GM20431 (cell line): ENCODE results near the gene TMSB4Y.

ENCODE experiments used
- in situ Hi-C: fragments of 300-500 bp; cut with MseI, MboI; formaldehyde crosslinking; loops from one replicate; pipeline ENCODE4 v1.15.0; 2020; ENCODE audit warnings: low sequenced_read_pairs; ENCODE audit not compliant: unreplicated experiment

Gene TMSB4Y

DNA sequence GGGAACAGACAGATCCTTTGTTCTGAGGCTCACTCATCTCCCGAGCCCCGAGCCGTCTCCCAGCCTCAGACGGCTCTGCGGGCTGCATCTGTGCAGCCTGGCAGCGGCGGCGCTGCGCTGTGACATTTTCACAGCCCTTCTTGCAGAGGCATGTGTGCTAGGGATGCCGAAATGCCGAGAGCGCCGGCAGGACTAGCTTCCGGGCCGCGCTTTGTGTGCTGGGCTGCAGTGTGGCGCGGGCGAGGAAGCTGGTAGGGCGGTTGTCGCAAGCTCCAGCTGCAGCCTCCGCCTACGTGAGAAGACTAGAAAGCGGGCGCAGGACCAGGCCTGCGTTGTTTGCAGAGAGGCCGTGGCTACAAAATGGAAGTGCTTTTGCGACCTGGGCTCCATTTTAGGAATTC is at the start of gene TMSB4Y:
Gene TMSB4Y, plus strand, starts transcription at position 332 of the 401 bp plus-strand sequence.
- in situ Hi-C loops = loop anchor here (25.0 kb wide), 1 partner anchor 241 kb away; no protein-coding TSS in a partner anchor

DNA sequence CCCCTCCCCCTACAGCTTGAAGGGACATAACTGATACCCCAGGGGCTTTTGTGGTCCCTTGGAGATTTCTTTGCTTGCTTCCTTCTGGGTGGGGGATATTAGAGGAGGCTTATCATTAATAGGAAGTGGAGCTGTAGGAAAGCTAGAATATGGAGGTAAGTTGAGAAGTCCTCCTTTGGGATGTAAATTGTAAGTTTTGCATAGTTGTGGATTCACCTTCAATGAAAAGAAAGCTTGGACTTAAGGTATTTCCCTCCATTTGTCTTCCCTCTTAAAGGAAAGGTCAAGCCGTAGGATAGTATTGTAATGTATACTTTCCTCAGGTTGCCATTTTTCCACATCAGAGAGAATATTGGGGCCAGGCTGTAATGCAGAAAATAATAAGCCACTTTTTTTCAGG is 39.5 kb upstream of the TMSB4Y start:
- in situ Hi-C loops = no loop called here

DNA sequence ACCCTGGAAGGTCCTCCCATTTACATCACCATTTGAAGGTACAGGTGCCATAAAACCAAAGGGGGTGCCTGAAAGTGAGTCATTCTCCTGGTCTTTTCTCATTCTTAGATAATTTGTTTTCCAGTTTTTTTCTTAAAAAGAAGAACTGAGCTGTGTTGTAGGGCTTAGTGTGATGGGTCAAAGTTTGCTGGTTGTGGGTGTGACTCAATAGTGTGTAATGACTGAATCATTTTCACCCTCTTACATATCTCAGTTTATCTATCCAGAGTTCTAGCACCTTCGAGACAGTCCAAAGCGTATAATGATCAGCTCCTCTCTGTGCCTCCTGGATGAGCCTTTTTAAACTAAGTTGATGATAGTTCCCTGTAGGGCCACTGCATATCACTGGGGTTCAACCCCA is 32.6 kb upstream of the TMSB4Y start:
- in situ Hi-C loops = no loop called here

DNA sequence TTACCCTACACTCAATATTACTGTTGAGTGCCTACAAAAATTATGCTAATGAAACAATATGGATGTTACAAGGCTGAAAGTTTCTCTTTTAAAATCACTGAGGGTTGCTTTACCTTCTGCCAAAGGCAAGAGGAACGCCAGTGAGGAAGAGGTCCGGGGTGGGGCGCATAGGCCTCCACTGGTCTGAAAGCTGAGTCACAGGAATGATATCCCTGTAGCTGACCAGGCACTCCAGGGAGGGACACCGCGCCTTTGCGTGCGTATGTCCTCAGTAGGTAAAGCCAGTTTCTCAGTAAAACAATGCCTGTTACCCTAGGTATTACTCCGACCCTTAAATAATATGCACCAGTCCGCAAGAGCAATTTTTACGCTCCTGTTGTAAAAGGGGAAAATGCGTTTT is 1.4 kb upstream of the TMSB4Y start:
- in situ Hi-C loops = loop anchor here (25.0 kb wide), 1 partner anchor 240 kb away; no protein-coding TSS in a partner anchor

DNA sequence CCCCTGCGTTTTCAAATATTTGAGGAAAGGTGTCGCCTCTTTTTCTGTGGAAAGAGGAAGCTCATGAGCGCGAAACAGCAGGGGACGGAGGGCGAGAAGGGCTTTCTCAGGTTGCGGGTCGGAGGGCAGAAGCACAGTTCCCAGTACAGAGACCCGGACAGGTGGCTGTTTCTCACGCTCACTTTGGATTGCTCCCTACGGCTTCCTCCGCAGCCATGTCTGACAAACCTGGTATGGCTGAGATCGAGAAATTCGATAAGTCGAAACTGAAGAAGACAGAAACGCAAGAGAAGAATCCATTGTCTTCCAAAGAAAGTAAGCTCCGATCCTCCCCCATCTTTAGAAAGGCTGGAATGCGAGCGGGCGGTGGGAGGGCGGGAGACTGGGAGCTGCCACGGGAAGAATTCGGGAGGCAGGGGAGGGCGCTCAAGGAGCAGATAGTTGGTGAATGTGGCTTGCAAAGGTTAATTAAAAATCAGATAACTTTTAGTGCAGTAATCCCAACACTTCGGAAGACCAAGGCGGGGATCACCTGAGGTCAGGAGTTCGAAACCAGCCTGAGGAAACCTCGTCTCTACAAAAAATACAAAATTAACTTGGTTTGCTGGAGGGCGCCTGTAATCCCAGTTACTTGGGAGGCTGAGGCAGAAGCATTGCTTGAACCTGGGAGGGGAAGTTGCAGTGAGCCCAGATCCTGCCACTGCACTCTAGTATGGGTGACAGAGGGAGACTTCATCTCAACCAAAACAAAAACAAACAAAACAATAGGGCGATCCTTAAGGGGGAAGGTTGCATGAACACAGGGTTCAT is 627 bp downstream of the TMSB4Y start:
- in situ Hi-C loops = loop anchor here (25.0 kb wide), 1 partner anchor 242 kb away; no protein-coding TSS in a partner anchor

DNA sequence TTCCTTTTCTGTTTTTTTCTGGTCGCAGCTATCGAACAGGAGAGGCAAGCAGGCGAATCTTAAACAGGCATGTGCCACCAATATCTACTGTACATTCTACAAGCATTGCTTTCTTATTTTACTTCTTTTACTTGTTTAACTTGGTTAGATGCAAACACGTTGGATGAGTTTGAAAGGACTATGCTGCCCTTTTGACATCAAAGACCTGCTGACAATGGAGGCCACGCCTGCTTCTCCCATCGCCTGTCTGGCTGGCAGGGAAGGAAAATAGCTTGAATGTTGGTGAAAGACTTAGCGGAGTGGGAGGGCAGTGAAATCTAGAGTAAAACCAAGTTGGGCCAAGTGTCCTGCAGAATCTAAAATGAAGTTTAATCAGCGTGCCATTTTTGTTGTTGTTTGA is 1.5 kb downstream of the TMSB4Y start:
- in situ Hi-C loops = loop anchor here (25.0 kb wide), 1 partner anchor 243 kb away; no protein-coding TSS in a partner anchor

DNA sequence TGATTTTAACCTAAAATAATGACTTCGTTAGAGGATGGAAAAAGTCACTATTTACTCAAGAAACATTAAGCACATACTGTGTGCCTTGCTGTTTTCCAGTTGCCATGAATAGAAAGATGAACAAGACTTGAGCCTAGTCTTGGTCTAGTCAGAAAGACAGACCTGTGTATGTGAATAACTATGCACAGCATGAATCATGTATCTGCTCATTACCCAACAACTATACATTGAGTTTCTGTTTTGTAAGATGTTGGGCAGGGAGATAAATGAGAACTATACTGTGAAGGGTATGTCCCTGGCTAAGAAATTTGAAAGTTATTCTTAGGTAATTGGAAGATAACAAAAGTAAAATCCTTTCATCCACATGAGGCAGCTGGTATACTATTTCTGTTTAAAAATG is 4.3 kb downstream of the TMSB4Y start:
- in situ Hi-C loops = loop anchor here (25.0 kb wide), 1 partner anchor 246 kb away; no protein-coding TSS in a partner anchor

DNA sequence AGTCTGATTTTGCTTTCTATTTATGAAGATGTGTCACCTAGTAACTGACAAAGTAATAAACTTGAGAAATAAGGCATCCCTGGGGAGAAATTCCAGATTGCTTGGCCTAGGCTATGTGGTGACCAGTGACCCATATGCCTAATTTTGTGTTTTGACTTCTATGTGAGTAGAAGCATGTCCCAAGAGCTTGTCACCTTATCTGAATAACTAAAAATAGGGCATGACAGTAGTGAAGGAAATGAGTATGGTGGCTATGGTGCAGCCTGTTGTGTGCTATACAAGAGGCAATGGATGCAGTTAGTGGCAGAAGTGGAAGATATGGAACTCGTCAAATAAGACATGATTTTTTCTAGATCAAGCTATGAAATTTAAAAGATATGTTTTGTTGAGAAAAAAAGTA is 15.3 kb downstream of the TMSB4Y start:
- in situ Hi-C loops = loop anchor here (25.0 kb wide), 1 partner anchor 257 kb away; no protein-coding TSS in a partner anchor

DNA sequence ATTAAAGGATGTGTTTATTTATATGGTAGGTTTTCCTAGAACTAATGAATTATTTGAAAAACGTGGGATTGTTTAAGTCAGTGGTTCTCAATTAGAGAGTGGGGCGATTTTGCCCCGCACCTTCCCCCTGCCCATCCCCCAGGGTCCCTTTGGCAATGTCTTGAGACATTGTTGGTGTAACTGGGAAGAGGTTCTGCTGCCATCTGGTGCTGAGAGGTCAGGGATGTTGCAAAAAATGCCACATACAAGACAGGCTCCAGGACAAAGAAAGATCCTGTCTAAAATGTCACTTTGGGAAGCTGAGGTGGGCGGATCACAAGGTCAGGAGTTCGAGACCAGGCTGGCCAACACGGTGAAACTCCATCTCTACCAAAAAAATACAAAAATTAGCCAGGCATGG is 25.8 kb downstream of the TMSB4Y start:
- in situ Hi-C loops = no loop called here

DNA sequence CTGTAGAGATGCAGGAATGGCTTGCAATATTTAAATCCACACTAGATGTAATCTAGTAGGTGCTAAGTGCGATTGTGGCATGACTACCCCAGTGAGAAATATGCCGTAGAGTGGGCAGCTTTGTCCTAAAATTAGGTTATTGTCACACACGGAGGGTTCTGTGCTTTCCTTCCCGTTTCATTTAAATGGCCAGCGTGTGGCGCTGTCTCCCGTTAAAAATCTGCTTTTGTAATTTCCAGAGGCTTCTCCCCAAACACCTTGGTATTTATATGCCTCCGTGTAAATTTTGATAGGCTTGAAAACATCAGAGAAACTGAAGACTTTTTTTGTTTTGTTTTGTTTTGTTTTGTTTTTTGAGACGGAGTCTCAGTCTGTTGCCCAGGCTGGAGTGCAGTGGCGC is 34.9 kb downstream of the TMSB4Y start:
- in situ Hi-C loops = no loop called here

DNA sequence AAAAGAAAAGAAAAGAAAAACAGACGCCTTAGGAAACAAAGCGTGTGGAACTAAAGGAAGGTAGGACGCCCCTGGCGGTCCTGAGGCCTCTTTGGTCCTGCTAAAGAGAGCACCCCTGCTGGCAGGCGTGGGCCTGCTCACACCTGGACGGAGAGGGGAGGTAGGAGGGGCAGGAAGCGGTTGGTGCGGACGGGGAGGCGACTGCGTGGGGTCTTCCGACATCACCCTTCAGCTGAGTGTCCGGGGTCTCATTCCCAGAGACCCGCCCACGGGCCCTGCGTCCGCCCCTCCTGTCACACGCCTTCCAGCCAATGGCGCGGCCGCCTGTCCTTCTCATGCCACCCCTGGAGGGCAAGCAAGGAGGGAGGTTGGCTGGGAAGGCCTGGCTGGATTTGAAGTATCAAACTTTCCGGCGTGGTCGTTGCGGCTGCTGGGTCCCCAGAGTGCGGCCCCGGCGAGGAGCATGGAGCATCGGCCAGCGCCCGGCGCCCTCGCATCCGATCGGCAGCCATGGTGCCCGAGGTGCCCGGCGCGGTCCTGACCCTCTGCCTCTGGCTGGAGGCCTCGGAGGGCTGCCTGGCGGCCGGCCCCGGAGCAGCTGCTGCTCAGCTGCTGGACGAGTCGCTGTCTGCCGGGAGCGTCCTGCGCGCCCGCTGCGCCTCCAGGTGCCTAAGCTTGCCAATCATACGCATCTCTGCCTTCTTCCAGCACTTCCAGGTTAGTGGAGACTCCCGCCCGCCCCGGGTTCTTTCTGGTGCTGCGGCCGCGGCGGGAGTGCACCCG is 47.8 kb downstream of the TMSB4Y start:
- in situ Hi-C loops = no loop called here

DNA sequence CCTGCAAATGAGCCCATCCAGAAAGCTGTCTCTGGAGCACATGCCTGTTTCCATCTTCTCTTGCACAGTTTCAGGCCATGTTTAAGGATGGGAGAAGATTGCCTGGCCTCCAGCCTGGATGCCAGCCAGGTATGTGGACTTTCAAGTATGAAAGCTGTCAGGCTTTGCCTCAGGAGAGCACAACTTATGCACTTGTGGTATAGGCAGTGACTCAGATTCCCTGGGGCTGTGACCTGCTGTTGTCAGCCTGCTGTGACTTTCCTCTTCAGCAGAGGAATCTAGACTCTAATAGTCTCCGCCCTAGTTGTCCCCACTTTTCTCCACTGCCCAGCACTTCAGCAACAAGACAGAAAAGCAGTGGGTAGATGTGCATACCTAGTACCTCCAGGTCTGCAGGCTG is 51.0 kb downstream of the TMSB4Y start:
- in situ Hi-C loops = no loop called here
